GM18505 (cell line): ENCODE results near the gene PHYHD1.

Experiments
- ATAC-seq: cut with Tn5 transposase; IDR thresholded peaks from one replicate; pipeline ENCODE4 v1.9.1; 2021; ENCODE audit not compliant: unreplicated experiment
- POLR2A ChIP-seq: IDR thresholded peaks from 4 replicates; pipeline ENCODE4 v1.6.1; 2011; ENCODE audit warnings: borderline replicate concordance; ENCODE audit not compliant: insufficient read depth, insufficient read length; ENCODE audit errors: extremely low read depth

PHYHD1 gene

DNA sequence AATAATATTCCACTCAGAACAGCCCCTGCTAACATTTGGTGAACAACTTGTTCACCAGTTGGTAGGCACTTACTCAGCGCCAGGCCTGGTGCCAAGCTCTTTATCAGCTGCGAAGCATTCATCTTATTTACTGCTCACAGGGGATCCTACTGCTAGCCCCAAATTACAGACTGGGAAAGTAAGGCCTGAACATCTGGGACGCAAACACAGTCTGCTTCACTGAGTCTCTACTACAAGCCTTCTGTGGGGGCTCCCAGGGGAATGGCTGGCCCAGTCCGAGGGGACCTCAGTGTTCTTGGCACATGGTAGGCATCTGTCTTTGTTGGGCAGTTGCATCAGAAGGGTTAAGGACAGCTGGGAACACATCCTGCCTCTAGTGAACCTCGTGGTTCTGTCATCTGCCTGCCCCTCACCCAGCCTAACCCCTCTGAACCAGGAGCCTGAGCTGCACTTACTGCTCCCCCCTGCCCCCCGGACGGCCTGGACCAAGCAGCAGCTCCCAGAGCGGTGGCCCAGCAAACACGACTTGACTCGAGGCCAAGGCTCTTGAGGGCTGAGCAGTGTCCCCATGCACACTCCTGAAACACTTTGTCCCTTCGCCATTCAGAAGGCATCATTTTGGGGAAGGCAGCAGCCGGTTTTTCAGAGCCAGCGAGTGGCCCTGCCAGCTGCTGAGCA lies at the start of gene PHYHD1:
Gene PHYHD1, plus strand, starts transcription at position 602 of the 678 bp plus-strand sequence. CDS start 1,342 bp downstream, outside the sequence.
- no peak for ATAC-seq

GRCh38 chr9:128877852-128878251 lies 42.9 kb upstream of the PHYHD1 start:
- ATAC-seq = no peak
- TF ChIP-seq POLR2A = no peak

More for the DNA sequence above, at the start of gene PHYHD1:
- TF ChIP-seq POLR2A = no peak

DNA sequence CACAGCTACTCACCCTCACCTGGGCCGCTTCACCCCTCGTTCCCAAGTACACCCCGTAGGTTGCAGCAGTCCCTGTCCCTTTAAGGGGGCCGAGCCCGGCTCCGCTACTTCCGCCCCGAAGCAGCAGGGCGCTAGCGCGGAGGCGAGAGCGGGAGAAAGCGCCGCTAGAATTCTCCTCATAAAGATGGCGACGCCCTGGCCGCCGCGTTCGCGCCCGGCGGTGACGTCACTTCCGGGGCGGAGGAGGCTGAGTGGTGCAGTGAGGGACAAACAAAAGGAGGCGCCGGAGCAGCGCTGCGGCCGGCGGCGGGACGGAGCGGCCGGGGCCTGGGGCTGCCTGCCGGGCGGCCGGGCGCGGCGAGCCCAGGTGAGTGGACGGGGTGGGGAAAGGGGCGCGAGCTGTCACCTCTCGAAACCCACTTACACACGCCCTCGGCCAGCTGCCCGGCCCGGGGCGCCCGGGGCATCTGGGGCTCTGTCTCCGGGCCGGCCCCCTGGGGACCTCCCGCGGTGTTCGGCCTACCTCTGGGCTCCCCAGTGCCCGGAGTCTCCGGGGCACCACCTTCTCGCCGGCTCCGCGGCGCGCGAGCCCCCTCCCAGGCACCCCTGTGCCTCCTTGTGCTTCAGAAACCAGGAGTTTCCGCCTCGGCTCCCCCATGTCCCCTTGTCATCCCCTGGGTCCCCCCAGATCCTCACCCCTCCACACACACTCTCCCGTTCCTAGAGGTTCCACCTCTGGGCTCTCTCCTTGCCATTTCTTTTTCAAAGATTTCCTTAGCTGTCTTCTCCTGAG lies 38.7 kb upstream of the PHYHD1 start, which contains the start of the genes KYAT1 and LRRC8A:
Gene KYAT1, minus strand, starts transcription at position 67 of the 793 bp plus-strand sequence. CDS start 36,545 bp downstream, outside the sequence.
Gene LRRC8A, plus strand, starts transcription at position 250 of the 793 bp plus-strand sequence. CDS start 25,032 bp downstream, outside the sequence.
- TF ChIP-seq POLR2A = peak; percentile 88
- ATAC-seq = peak; percentile 78

GRCh38 chr9:128882677-128883603 lies 37.8 kb upstream of the PHYHD1 start:
- no peak for TF ChIP-seq POLR2A
- no peak for ATAC-seq

DNA sequence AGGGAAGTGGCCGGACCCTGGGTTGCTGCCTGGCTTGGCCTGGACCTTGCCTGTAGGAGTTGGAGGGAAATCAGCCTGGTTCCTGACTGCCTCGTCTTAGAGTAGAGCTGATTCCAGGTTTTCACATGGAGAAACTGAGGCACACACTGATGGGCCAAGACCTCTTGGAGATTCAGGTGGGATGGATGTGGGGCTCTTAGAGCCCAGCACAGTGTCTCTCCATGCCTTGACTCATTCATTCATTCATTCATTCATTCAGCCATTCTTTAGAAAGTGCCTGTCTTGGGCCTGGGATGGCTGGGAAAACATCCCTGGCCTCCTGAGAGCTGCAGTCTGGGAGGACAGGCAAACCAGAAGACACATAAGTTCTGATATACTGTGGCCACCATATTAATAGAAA lies 36.6 kb upstream of the PHYHD1 start:
- no peak for TF ChIP-seq POLR2A
- no peak for ATAC-seq

DNA sequence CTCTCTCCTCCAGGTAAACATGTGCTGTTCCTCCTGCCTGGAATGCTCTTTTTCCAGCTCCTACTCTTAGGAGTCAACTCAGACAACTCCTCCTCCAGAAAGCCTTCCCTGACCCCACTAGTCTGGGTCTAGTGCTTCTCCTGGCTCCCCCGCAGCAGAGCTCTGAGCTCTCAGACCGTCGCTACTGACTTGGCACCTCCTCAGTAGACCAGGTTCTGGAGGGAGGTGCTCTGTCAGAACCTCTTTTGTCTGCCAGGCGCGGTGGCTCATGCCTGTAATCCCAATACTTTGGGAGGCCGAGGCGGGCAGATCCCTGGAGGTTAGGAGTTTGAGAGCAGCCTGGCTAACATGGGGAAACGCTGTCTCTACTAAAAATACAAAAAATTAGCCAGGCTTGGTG lies 35.4 kb upstream of the PHYHD1 start:
- no peak for TF ChIP-seq POLR2A
- ATAC-seq = no peak

- no peak for TF ChIP-seq POLR2A
- ATAC-seq = no peak
These were observed 35.0 kb upstream of the PHYHD1 start for GRCh38 chr9:128885798-128886197.

GRCh38 chr9:128886211-128886891 lies 34.4 kb upstream of the PHYHD1 start:
- TF ChIP-seq POLR2A = no peak
- ATAC-seq = no peak

GRCh38 chr9:128887049-128887448 lies 33.7 kb upstream of the PHYHD1 start:
- ATAC-seq = no peak
- no peak for TF ChIP-seq POLR2A

- TF ChIP-seq POLR2A = no peak
- no peak for ATAC-seq
These were observed 32.9 kb upstream of the PHYHD1 start for GRCh38 chr9:128887914-128888350.

GRCh38 chr9:128891321-128892220 lies 29.2 kb upstream of the PHYHD1 start:
- TF ChIP-seq POLR2A = no peak
- ATAC-seq = no peak
